ENCODE measurements around the gene SLC17A4.

DNA sequence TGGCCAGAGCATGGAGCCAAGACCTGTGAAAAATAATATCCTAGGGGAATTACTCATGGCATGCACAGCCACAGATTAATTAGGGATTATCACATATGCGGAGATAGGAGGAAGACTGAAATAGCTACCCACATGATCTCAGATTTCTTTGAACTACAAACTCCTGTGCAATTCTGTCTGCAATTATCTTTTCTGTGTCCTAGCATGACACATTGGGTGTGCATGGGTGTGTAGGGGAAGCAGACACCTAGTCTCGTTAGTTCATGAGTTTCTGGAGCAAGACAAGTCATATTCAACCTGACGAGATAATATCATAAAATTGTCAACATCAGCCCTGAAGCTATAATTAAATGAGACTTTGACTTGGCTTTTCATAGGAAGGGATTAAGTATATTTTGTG lies 3.6 kb upstream of the SLC17A4 start:
- TF ChIP-seq SRF (IDR thresholded peaks at IDR 0.05; ENCODE audit: low read depth in 2 of 2, low read length in 2 of 2) (no peak), RAD21 (IDR thresholded peaks at IDR 0.05; ENCODE audit: insufficient read depth, low read depth, low read length) (no peak), EP300 (IDR thresholded peaks at IDR 0.05; ENCODE audit: borderline replicate concordance in 1 of 2, control insufficient read depth in 1 of 2, low read depth in 2 of 2, low read length in 2 of 2) (no peak), TAF1 (IDR thresholded peaks at IDR 0.05; ENCODE audit: borderline replicate concordance, low read depth, low read length) (no peak), POLR2A (IDR thresholded peaks at IDR 0.05; ENCODE audit: low read depth, low read length) (no peak), FOS (IDR thresholded peaks at IDR 0.05; ENCODE audit: borderline replicate concordance, extremely low read depth, insufficient read length) (no peak)
- TF ChIP-seq, protein P1, sequence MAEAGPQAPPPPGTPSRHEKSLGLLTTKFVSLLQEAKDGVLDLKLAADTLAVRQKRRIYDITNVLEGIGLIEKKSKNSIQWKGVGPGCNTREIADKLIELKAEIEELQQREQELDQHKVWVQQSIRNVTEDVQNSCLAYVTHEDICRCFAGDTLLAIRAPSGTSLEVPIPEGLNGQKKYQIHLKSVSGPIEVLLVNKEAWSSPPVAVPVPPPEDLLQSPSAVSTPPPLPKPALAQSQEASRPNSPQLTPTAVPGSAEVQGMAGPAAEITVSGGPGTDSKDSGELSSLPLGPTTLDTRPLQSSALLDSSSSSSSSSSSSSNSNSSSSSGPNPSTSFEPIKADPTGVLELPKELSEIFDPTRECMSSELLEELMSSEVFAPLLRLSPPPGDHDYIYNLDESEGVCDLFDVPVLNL (IDR thresholded peaks at IDR 0.05; ENCODE audit: low read depth, low read length): no peak
- TF ChIP-seq, protein P2, sequence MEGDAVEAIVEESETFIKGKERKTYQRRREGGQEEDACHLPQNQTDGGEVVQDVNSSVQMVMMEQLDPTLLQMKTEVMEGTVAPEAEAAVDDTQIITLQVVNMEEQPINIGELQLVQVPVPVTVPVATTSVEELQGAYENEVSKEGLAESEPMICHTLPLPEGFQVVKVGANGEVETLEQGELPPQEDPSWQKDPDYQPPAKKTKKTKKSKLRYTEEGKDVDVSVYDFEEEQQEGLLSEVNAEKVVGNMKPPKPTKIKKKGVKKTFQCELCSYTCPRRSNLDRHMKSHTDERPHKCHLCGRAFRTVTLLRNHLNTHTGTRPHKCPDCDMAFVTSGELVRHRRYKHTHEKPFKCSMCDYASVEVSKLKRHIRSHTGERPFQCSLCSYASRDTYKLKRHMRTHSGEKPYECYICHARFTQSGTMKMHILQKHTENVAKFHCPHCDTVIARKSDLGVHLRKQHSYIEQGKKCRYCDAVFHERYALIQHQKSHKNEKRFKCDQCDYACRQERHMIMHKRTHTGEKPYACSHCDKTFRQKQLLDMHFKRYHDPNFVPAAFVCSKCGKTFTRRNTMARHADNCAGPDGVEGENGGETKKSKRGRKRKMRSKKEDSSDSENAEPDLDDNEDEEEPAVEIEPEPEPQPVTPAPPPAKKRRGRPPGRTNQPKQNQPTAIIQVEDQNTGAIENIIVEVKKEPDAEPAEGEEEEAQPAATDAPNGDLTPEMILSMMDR (IDR thresholded peaks at IDR 0.05 in 2 of 3, conservative IDR thresholded peaks at IDR 0.05 in 1 of 3; ENCODE audit: control insufficient read depth in 2 of 3, extremely low read depth in 1 of 3, insufficient read depth in 1 of 3, low read depth in 3 of 3, low read length in 3 of 3): no peak
- TF ChIP-seq, protein P3, sequence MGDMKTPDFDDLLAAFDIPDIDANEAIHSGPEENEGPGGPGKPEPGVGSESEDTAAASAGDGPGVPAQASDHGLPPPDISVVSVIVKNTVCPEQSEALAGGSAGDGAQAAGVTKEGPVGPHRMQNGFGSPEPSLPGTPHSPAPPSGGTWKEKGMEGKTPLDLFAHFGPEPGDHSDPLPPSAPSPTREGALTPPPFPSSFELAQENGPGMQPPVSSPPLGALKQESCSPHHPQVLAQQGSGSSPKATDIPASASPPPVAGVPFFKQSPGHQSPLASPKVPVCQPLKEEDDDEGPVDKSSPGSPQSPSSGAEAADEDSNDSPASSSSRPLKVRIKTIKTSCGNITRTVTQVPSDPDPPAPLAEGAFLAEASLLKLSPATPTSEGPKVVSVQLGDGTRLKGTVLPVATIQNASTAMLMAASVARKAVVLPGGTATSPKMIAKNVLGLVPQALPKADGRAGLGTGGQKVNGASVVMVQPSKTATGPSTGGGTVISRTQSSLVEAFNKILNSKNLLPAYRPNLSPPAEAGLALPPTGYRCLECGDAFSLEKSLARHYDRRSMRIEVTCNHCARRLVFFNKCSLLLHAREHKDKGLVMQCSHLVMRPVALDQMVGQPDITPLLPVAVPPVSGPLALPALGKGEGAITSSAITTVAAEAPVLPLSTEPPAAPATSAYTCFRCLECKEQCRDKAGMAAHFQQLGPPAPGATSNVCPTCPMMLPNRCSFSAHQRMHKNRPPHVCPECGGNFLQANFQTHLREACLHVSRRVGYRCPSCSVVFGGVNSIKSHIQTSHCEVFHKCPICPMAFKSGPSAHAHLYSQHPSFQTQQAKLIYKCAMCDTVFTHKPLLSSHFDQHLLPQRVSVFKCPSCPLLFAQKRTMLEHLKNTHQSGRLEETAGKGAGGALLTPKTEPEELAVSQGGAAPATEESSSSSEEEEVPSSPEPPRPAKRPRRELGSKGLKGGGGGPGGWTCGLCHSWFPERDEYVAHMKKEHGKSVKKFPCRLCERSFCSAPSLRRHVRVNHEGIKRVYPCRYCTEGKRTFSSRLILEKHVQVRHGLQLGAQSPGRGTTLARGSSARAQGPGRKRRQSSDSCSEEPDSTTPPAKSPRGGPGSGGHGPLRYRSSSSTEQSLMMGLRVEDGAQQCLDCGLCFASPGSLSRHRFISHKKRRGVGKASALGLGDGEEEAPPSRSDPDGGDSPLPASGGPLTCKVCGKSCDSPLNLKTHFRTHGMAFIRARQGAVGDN (IDR thresholded peaks at IDR 0.05): no peak

Measured in GM12878 (cell line).